HUDEP-2 (cell line): Measurements from ENCODE around the gene ASPSCR1.
A peak's percentile ranks its signal among the peaks of the same experiment; 100 is the strongest.
"Not testable (repeated sequence)": the region's sequence is repeated elsewhere in the genome, so short reads cannot be mapped to it uniquely, and the experiment has no call there.

Experiments used
- DNase-seq, 76 experiments: peaks; one replicate each; lab custom pipeline; 2025; ENCODE audit not compliant: unreplicated experiment in 76 of 76; lab: John Stamatoyannopoulos, UW

The ASPSCR1 gene

DNA sequence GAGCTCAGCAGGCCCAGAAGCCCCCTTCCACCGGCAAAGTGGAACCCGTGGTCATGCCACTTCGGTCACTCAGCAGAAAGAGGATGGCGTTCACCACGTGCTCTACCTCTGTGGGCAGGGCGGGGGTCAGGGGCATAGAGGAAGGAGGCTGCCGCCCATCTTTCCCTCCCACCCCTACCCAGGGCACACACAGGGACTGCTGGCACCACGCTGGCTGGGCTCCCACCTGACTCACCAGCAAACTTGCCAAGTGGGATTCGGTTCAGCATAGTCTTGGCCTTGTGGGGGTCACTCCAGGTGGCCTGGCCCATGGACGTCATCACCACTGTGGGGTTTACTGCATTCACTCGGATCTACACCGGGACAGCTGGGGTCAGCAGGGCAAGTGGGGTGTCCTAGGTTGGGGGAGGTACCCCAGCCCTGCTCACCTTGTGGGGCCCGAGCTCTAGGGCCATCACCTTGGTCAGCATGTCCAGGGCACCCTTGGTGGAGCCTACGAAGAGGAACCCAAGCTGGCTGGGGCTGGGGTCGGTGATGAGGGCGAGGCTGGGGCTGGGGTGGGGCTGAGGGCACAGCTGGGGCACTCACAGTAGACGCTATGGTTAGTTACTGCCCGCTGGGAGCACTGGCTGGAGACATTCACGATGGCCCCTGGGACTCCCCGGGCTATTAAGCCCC, 58.7 kb downstream of the ASPSCR1 start:
- no peak for DNase-seq

DNA sequence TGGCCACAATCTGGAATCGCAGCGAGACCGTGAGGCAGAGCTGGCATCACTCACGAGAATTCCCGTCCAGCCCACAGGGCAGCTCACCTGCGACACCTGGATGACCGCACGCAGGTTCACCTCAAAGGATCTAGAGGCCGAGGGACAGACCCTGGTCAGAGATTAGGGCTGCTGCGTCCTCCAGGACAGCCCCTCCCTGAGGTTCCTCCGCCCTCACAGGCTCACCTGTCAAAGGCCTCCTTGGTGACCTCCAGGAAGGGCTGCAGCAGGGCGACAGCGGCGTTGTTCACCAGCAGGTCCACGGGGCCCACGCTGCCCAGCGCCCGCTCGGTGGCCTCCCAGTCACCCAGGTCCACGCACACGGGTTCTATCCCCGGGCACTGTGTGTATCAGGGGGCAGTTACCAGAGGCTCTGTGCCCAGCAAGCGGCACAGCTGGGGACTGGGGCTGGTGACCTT, 59.2 kb downstream of the ASPSCR1 start:
- no peak for DNase-seq

DNA sequence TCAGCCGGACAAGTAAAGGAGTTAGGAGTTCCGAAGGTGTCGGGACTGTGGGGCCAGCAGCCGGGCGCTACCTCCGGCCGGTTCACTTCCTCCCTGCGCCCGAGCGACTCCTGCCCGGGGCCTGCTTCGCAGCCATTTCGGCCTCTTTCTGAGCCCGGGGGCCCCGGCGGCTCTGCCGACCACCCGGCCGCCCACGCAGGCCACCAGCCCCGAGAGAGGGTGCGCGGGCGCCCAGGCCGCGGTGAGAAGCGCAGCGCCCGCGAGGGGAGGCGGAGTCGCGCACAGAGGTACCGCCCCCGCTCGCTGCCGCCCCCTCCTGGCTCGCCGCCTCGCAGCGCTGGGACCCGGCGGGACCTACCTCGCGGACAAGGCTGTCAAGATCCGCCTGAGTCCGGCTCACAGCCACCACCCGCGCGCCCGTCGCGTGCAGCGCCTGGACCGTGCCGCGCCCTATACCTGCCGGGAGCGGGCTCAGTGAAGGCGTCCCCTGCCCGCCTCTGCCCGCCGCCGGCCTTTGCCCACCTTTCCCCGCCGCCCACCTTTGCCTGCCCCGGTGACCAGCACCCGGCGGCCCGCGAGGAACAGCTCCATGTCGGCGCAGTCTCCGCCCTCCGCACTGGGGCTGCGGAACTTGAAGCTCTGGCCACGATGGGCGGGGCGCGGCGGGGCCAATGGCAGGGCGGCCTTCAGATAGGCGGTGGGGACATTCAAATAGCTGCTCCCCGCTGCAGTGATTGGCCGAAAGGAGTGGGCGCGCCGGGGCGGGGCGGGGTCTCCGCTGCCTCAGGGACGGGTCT, 59.9 kb downstream of the ASPSCR1 start, which contains the start of gene DCXR:
Gene DCXR (minus strand): TSS at position 606 of the 797 bp plus-strand sequence. CDS start 15 bp downstream, at position 591.
- DNase-seq = peak in 75 of 76 experiments; percentile 59 to 98 (median 93)

DNA sequence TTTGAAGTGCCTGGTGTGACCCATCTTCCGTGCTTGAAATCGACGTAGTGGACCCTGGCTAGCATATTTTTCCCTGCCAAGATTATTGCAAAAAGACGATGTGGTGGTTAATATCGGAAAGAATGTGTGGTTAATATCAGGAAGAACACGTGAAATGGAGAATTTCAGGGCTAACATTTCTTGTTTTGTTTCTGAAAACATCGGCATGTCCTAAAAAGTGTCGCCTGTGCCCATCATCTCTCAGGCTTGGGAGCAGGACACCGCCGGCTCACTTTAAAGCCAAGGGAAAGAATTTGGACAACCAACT, 60.4 kb downstream of the ASPSCR1 start:
- no peak for DNase-seq

DNA sequence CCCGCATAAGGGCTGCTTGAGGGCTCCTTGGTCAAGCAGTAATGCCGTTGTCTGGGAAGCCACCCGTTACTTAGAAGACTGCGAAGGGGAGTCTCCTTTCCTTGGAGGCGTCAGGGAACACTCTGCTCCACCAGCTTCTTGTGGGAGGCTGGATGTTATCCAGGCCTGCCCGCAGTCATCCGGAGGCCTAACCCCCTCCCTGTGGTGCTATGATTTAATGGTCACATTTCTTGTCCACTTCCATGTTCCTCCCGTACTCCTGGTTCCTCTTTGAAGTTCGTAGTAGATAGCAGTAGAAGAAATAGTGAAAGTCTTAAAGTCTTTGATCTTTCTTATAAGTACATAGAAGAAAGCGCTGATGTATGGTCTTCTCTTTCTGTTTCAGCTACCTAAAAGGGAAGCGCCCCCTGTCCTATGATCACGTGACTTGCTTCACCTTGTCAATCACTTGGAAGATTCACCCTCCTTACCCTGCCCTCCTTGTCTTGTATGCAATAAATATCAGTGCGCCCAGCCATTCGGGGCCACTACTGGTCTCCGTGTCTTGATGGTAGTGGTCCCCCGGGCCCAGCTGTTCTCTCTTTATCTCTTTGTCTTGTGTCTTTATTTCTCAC, 61.5 kb downstream of the ASPSCR1 start:
- not testable (repeated sequence) for DNase-seq

DNA sequence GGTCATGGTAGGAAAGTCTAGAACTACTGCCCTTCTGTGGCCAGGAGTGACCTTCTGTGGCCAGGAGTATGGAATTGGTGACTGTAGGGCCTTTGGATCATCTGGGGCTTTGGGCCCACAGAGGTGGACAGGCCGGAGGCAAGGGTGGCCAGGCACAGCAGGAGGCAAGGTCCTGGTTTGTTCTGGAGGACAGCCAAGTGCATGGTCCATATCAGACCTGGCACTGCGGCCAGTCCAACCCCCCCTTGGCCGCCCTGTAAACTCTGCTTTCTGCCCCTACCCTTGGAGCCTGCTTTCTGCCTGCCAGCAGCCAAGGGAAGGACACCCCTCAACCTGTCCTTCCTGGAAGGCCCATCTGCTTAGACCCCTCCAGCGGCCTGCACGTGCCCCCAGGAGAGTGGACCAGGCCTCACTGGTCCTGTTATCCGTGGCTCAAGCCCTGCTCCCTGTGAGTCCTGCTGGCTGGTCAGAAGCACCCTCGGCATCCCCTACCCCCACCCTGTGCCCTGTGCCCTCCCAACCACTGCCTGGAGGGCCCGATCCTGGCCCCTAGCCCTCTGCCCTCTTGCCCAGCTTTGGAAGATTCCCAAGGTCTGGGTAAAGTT, 62.4 kb downstream of the ASPSCR1 start:
- no peak for DNase-seq

DNA sequence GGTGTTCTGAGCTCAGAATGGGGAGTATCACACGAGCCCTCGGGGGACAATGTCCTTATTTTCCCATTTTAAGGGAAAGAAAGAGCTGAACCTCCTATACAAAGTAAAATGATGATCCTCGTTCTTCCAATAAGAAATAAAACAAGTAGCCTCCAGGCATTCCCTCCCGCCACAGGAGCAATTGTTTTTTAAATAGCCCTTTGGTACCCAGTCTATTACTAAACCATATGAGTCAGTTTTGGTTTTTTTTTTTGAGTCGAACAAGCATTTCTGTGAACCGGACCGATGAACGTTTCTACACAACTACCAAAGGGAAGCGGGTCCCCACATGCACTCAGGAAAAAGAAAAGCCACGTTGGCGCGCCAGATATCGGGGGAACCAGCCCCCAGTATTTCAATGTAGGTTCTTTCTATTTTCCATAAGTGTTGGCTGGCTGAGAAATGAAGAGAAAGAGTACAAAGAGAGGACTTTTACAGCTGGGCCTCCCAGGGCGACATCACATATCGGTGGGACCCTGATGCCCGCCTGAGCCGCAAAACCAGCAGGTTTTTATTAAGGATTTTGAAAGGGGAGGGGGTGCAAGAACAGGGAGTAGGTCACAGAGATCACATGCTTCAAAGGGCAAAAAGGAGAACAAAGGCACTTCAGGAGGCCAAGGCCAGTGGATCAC, 63.9 kb downstream of the ASPSCR1 start:
- DNase-seq = no peak

DNA sequence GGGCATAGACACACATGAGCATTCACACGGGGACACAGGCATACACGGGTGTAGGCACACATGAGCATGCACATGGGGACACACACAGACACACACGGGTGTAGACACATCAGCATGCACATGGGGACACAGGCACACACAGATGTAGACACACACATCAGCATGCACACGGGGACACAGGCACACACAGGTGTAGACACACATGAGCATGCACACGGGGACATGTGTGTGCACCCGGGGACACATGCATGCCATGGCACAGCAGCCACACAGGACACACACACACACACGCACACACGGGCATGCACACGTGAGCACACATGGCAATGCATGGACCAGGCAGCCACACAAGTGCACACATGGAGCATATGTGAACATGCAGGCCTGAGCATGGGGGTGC, 65.2 kb downstream of the ASPSCR1 start:
- no peak for DNase-seq

DNA sequence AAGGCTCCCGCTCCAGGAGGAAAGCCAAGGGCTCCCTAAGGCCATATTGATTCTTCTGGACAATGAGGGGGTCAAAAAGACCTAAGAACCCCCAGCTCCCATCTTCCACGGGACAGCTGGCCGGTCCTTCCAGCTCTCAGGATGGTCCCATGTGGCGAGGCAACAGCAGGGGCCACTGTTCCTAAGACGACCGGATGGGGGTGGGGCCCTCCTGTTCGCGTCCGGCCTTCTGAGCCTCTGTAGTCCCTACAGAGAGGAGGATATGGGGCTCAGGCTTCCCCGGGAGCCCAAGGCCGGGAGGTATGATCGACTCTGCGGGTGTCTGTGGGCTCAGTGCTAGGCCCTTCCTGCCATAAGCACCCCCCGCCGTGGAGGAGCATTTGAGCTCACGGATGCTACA, 66.1 kb downstream of the ASPSCR1 start:
- no peak for DNase-seq

DNA sequence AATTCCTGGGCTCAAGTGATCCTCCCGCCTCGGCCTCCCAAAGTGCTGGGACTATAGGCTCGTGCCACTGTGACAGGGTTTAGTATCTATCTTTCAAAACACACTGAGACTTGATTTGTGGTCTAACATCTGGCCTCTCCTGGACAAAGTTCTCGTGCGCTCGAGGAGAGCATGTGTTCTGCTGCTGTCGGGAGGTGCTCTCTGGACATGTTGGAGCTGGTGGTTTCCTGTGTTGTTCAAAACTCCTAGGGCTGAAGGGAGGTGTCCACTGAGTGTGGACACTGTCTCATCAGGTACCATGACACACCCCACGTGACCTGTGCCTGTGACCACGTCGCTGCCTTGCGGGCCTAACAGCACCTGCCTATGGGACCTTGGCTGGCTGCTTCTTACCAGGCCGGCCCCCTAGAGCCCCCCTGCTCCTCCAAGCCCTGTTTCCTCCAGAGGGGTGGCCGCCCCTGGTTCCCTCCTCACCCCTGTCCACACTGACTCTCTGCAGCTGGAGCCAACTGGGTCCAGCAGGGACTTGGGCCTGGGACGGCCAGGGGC, 68.6 kb downstream of the ASPSCR1 start:
- no peak for DNase-seq

DNA sequence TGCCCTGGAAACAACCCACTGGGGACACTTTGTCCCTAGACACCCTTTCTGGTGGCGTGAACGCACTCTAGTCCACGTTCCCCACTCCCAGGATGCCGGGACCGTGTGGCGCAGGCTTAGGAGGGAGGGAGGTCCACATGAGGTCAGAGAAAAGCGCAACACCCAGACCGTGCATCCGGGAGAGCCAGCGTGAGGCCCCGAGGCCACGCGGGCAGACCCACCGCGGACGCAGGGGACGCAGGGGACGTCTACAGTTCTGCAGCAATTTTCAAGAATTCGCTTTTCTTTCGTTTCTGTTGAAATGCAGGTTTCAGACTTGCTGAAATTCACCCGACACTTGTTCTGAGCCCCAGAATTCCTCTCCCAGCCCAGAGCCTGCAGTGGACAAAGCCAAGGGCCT, 69.5 kb downstream of the ASPSCR1 start:
- DNase-seq = no peak

DNA sequence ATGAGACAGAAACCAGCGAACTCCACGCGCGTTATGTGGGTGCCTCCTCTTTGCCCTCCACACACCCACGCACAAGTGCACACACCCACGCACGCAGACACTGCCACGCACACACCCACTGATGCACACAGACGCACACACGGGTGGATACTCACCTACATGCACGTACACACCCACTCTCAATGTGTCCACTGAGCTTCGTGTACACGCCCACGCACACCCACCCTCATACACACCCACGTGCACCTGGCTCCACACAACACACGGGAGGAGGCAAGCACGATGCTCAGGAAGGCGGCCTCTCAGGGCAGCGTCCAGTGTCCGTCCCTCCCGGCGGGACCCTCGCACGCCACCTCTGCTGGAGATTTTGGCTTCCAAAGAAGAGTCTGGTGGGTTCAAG, 70.0 kb downstream of the ASPSCR1 start:
- DNase-seq = no peak

DNA sequence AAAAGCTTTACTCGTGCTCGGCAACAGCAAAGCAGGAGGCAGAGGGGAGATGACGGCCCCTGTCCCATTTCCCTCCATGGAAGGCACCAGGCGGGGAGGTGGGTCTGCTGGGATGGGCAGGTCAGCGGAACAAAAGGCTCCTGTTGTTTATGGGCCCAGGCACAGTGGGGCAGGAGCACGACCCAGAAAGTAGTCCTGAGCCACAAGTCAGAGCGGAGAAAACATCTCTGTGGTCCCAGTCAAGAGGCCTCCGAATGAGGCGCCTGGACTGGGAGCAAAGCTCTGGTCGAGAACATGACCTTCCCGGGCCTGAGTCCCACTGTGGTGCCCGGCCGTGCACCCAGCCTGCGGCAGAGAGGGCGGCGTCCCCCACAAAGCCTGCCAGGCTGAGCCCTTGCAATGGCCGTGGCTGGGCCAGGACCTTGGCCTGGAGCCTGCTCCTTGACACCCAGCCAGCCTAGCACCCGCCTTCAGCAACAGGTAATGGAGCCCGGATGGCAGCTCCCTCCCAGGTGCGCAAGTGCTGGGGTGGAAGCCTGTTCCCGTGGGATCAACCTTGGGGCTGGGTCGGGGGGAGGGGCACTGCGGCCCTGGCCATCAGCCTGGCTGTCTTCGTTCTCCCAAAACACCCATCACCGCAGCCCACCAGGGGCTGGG, 70.6 kb downstream of the ASPSCR1 start:
- no peak for DNase-seq

DNA sequence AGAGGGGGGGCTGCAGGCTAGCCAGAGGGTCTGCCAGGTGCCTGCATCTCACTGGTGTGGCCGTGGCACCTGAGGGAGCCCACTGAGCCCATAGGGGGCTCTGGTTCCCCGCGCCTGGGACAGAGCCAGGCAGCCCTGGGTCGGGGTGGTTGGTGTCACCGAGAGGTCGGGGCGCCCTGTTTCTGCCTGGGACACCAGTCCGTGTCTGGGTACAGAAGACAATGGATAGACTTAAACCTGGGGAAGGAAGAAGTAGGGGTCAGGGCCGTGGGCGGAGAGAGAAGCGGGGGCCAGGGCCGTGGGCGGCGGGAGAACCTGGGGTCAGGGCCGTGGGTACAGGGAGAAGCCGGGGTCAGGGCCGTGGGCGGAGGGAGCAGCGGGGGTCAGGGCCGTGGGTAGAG, 71.1 kb downstream of the ASPSCR1 start:
- no peak for DNase-seq

DNA sequence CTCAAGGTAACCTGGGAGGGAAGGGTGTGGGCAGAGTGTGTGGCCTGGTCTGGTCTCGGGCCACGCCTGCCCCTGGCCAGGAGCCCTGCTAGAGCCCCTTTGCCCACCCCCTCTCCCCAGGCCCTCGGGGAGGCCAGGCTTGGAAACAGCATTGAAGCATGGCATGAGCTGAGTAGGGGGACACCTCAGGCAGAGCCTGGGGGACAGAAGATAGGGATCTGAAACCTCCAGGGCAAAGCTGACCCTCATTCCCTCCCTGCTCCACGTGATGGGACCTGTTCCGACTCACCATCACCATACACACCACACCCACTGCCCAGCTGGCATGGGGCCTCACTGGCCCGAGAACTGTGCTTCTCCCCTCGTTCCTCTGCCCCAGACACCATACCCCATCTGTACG, 71.7 kb downstream of the ASPSCR1 start:
- no peak for DNase-seq

DNA sequence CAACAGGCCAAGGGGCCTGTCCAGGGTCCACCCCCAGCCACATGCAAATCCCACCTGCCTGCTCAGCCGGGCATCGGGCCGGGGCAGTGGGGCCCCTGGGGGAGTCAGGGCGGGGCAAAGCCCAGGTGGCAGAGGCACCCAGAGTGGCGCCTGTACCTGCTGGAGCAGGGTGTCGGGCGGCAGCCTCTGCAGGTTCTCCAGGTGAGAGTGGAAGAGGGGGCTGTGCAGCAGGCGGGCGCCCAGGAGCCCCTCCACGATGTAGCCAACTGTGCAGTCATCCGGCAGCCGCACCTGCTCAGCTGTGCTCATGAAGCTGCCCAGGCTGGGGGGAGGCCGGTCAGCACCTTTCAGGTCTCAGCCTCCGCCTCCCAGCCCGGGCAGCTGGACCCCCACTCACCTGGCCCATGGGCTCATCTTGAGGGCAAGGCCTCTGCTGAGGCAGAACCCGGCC, 72.1 kb downstream of the ASPSCR1 start:
- DNase-seq = no peak

DNA sequence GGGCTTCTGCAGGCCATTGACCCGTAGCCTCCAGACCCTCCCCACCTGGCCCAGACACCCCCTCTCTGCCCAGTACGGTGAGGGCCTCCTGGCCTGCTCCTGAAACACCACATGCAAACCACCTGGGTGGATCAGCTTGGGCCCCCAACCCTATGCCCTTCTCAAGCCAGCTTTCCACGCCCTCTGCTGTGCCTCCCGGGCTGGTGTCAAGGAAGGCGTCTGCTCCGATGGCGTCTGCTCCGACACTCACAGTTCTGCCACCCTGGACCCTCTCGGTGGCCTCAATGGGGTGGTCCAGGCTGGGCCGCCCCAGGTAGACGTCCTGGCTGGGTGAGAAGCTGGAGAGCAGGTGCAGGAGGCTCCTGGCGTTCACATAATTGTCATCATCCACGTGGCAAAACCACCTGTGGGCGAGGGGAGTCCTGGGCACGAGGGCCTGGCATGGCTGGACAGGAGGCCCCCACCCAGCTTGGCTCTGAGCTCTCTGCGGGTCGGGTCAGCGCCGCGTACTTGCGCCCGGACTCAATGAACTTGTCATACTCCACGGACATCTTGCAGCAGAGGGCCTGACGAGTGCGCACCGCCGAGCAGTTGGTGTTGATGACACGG, 72.8 kb downstream of the ASPSCR1 start:
- no peak for DNase-seq

DNA sequence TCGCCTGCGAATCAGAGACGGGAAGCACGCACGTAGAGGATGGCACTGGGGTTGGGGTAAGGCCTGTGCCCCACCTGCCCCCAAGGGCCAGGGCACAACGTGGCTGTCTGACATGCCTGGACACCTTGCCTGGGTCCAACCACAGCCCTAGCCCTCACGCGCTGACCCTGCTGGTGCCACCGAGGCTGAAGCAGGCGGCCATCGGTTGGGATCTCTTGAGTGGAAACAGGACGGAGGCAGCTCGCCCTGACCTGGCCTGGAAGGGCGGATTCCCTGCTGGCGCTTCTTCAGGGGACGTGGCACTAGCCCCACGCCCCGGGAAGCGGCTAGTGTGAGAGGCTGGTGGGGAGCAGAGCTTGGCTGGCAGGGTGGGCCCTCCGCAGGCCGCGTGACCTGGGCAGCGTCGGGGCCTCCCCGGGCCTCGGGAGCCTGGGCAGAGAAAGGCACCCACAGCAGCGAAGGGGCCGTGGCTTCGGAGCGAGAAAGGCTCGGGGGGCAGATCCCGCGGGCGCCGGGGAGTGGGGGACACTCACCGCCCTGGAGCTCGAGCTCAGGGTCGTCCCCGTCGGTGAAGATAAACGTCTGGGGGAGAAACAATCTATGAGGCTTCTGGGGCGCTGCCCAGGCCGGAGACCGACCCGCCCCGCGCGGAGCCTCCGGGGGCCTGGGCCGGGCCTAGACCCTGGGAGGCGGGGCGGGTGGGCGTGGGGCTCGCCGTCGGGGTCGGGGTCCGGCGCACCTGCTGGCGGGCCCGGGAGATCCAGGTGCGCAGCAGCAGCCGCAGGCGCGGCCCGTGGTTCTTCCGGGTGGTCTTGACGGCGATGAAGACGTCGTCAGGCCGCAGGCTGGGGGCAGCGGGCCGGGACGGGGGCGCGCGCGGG, 73.6 kb downstream of the ASPSCR1 start:
- DNase-seq = no peak
